ENCODE results near the gene REM1. TPM values are rescaled to one million over a fixed set of nuclear protein-coding genes. Genes with fewer than 3 reads are reported as not detected.

Gene REM1
- total and polyA plus RNA-seq, 10 donors = 0.79 to 8.1 (median 1.5) TPM

DNA sequence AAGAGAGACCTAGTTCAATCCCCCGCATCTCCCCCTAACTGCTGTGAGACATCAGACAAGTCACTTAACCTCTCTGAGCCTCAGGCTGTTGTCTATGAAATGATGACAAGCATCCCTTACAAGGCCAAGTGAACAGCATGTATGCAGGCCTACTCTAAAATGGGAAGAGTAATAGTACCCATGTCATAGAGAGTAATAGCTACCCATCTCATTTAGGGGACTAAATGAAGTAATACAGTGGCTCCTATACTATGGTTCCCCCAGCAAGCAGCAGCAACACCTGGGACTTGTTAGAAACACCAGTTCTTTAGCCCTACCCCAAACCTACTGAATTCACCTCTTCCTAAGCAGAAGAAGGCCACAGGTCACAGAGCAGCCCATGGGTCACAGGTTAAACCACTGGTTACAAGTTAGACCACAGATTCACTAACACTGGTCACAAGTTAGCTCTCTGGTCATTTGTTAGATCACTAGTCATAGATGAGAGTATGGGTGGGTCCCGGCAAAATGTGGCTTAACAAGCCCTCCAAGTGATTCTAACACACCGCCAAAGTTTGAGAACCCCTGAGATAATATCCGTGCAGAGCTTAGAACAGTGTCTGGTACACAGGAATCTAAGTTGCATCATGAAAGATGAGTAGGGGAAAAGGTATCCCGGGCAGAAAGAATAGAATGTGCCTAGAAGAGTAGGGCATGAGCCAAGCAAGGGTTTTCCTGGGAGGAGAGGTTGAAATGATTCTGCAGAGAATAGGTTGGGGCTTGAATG, 1.6 kb upstream of the REM1 start:
- Histone ChIP-seq H3K36me3 (no peaks in the 10 kb centered on the region), H3K27me3 (replicated peaks in 1 of 7) (peaks cover 0 to 39% (median 16%) of the 10 kb centered on the region in 7 donors), H3K4me3 (no peak overlapping the region), H3K9me3 (no peaks in the 10 kb centered on the region), H3K4me1 (peaks cover 5 to 23% (median 15%) of the 10 kb centered on the region in 6 donors), H3K27ac (no peak overlapping the region)
- 82 to 87% (median 85%) methylated on average over 5 of the region's 5 CpGs for whole genome bisulfite sequencing, 5 donors
- TF ChIP-seq, protein P1, sequence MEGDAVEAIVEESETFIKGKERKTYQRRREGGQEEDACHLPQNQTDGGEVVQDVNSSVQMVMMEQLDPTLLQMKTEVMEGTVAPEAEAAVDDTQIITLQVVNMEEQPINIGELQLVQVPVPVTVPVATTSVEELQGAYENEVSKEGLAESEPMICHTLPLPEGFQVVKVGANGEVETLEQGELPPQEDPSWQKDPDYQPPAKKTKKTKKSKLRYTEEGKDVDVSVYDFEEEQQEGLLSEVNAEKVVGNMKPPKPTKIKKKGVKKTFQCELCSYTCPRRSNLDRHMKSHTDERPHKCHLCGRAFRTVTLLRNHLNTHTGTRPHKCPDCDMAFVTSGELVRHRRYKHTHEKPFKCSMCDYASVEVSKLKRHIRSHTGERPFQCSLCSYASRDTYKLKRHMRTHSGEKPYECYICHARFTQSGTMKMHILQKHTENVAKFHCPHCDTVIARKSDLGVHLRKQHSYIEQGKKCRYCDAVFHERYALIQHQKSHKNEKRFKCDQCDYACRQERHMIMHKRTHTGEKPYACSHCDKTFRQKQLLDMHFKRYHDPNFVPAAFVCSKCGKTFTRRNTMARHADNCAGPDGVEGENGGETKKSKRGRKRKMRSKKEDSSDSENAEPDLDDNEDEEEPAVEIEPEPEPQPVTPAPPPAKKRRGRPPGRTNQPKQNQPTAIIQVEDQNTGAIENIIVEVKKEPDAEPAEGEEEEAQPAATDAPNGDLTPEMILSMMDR (IDR thresholded peaks at IDR 0.05 in 8 of 11, conservative IDR thresholded peaks at IDR 0.05 in 3 of 11) = no peak
- no peak for DNase-seq
- intact Hi-C loops (cut with DNase I; ENCODE audit: low total_unique reads) = no loop called here

- Histone ChIP-seq H3K36me3 (no peaks in the 10 kb centered on the region), H3K27ac (no peak overlapping the region), H3K27me3 (replicated peaks in 1 of 7) (peaks cover 0 to 42% (median 16%) of the 10 kb centered on the region in 7 donors), H3K4me1 (peaks cover 5 to 23% (median 15%) of the 10 kb centered on the region in 6 donors), H3K9me3 (no peaks in the 10 kb centered on the region), H3K4me3 (no peak overlapping the region)
- intact Hi-C loops (cut with DNase I; ENCODE audit: low total_unique reads) = no loop called here
- 38 to 83% (median 63%) methylated on average over 2 of the region's 2 CpGs for WGBS, 5 donors
- TF ChIP-seq POLR2AphosphoS5 (IDR thresholded peaks at IDR 0.05) = no peak
- TF ChIP-seq, protein P1 (IDR thresholded peaks at IDR 0.05 in 8 of 11, conservative IDR thresholded peaks at IDR 0.05 in 3 of 11) = no peak
- no peak for TF ChIP-seq POLR2A (IDR thresholded peaks at IDR 0.05)
- DNase-seq = no peak
Measured at GRCh38 chr20:31474097-31474436, 1.0 kb upstream of the REM1 start.

GRCh38 chr20:31475472-31476293, 595 bp downstream of the REM1 start:
- Histone ChIP-seq H3K36me3 (no peaks in the 10 kb centered on the region), H3K9me3 (no peaks in the 10 kb centered on the region), H3K27ac (peak overlapping the region in 5 of 8 donors; percentile 14 to 57 (median 46)), H3K27me3 (replicated peaks in 1 of 7) (peaks cover 0 to 42% (median 16%) of the 10 kb centered on the region in 7 donors), H3K4me1 (peaks cover 5 to 23% (median 15%) of the 10 kb centered on the region in 6 donors), H3K4me3 (peak overlapping the region; percentile 16 to 63 (median 26))
- no peak for TF ChIP-seq POLR2AphosphoS5 (IDR thresholded peaks at IDR 0.05)
- TF ChIP-seq, protein P1 (IDR thresholded peaks at IDR 0.05 in 8 of 11, conservative IDR thresholded peaks at IDR 0.05 in 3 of 11) = no peak
- TF ChIP-seq POLR2A (IDR thresholded peaks at IDR 0.05) = no peak
- intact Hi-C loops (cut with DNase I; ENCODE audit: low total_unique reads) = no loop called here
- 5 to 12% (median 8%) methylated on average over 14 to 29 of the region's 29 CpGs for WGBS, 5 donors
- no peak for DNase-seq

GRCh38 chr20:31476294-31476585, 1.2 kb downstream of the REM1 start:
- Histone ChIP-seq H3K9me3 (no peaks in the 10 kb centered on the region), H3K36me3 (no peaks in the 10 kb centered on the region), H3K27me3 (replicated peaks in 1 of 7) (peaks cover 0 to 42% (median 16%) of the 10 kb centered on the region in 7 donors), H3K27ac (no peak overlapping the region), H3K4me1 (peaks cover 5 to 23% (median 15%) of the 10 kb centered on the region in 6 donors), H3K4me3 (peak overlapping the region in 2 of 8 donors; percentile 50 to 63)
- intact Hi-C loops (cut with DNase I; ENCODE audit: low total_unique reads) = no loop called here
- no peak for TF ChIP-seq POLR2A (IDR thresholded peaks at IDR 0.05)
- TF ChIP-seq POLR2AphosphoS5 (IDR thresholded peaks at IDR 0.05) = no peak
- TF ChIP-seq, protein P1 (IDR thresholded peaks at IDR 0.05 in 8 of 11, conservative IDR thresholded peaks at IDR 0.05 in 3 of 11) = no peak
- no peak for DNase-seq
- 61 to 83% (median 66%) methylated on average over 4 to 6 of the region's 6 CpGs for WGBS, 5 donors
